ENCODE results near the gene VPS51. TPM values are rescaled to one million over a fixed set of nuclear protein-coding genes. Genes with fewer than 3 reads are reported as not detected.

The VPS51 gene
- total and polyA plus RNA-seq, 9 of the 15 experiments (the other 6 are each of a cell fraction or from before 2014, with no cell fraction given): 1.8 to 143 (median 46.8) TPM

- TF ChIP-seq NCOA4 (IDR thresholded peaks at IDR 0.05; ENCODE audit: partially characterized antibody): no peak
- TF ChIP-seq SP1 (CRISPR knock-in tag; IDR thresholded peaks at IDR 0.05): peak; percentile 73; the same call in 1 of the 2 replicates
- TF ChIP-seq TGIF2 (CRISPR knock-in tag; IDR thresholded peaks at IDR 0.05): no peak
- no peak for TF ChIP-seq TCF3 (CRISPR knock-in tag; IDR thresholded peaks at IDR 0.05)
- no peak for TF ChIP-seq FOXA1 (IDR thresholded peaks at IDR 0.05; ENCODE audit: borderline replicate concordance)
- TF ChIP-seq NFATC3 (IDR thresholded peaks at IDR 0.05): no peak
- no peak for TF ChIP-seq MTA2 (IDR thresholded peaks at IDR 0.05; ENCODE audit: low read depth)
- no peak for TF ChIP-seq ESRRB (CRISPR knock-in tag; IDR thresholded peaks at IDR 0.05; ENCODE audit: borderline replicate concordance)
- no peak for TF ChIP-seq ZNF512 (tag; IDR thresholded peaks at IDR 0.05)
- 0 out of 2 replicates have a peak, but pooled peaks have one; percentile 10 for TF ChIP-seq ZFPM2 (CRISPR knock-in tag; IDR thresholded peaks at IDR 0.05)
- TF ChIP-seq DMBX1 (CRISPR knock-in tag; IDR thresholded peaks at IDR 0.05; ENCODE audit: borderline replicate concordance): no peak
- TF ChIP-seq ATF4 (CRISPR knock-in tag; IDR thresholded peaks at IDR 0.05): no peak
- no peak for TF ChIP-seq DLX4 (CRISPR knock-in tag; IDR thresholded peaks at IDR 0.05)
- TF ChIP-seq TAL1 (IDR thresholded peaks at IDR 0.05): no peak
- no peak for TF ChIP-seq SRSF3 (IDR thresholded peaks at IDR 0.05; ENCODE audit: insufficient read depth, low read length)
- no peak for TF ChIP-seq CHD4 (IDR thresholded peaks at IDR 0.05; ENCODE audit: insufficient read depth, insufficient replicate concordance, low read depth, low read length, poor library complexity, severe bottlenecking)
- no peak for TF ChIP-seq ZNF699 (CRISPR knock-in tag; IDR thresholded peaks at IDR 0.05; ENCODE audit: insufficient replicate concordance)
- no peak for TF ChIP-seq ZNF57 (CRISPR knock-in tag; IDR thresholded peaks at IDR 0.05)
- no peak for TF ChIP-seq ZFP30 (CRISPR knock-in tag; IDR thresholded peaks at IDR 0.05; ENCODE audit: borderline replicate concordance)
- no peak for TF ChIP-seq THRAP3 (IDR thresholded peaks at IDR 0.05; ENCODE audit: borderline replicate concordance)
- TF ChIP-seq MEF2D (tag; conservative IDR thresholded peaks at IDR 0.05; ENCODE audit: low read depth): no peak
- TF ChIP-seq CSDE1 (IDR thresholded peaks at IDR 0.05): no peak
- TF ChIP-seq, protein P1, sequence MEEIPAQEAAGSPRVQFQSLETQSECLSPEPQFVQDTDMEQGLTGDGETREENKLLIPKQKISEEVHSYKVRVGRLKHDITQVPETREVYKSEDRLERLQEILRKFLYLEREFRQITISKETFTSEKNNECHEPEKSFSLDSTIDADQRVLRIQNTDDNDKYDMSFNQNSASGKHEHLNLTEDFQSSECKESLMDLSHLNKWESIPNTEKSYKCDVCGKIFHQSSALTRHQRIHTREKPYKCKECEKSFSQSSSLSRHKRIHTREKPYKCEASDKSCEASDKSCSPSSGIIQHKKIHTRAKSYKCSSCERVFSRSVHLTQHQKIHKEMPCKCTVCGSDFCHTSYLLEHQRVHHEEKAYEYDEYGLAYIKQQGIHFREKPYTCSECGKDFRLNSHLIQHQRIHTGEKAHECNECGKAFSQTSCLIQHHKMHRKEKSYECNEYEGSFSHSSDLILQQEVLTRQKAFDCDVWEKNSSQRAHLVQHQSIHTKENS (CRISPR knock-in tag; IDR thresholded peaks at IDR 0.05): no peak
- TF ChIP-seq, protein P2, sequence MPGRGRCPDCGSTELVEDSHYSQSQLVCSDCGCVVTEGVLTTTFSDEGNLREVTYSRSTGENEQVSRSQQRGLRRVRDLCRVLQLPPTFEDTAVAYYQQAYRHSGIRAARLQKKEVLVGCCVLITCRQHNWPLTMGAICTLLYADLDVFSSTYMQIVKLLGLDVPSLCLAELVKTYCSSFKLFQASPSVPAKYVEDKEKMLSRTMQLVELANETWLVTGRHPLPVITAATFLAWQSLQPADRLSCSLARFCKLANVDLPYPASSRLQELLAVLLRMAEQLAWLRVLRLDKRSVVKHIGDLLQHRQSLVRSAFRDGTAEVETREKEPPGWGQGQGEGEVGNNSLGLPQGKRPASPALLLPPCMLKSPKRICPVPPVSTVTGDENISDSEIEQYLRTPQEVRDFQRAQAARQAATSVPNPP (IDR thresholded peaks at IDR 0.05; ENCODE audit: borderline replicate concordance, insufficient read depth, insufficient read length): no peak
Observed at GRCh38 chr11:65111744-65112545, 15.9 kb downstream of the VPS51 start, which contains the start of gene TM7SF2 (continued).

Data from K562 (cell line).